Osteocyte (in vitro differentiated cells): ENCODE data around the gene RBM45. TPM values are rescaled to one million over a fixed set of nuclear protein-coding genes. Genes with fewer than 3 reads are reported as not detected.

Experiments
- DNase-seq: peaks from one replicate; pipeline ENCODE4 v3.0.0; 2021; ENCODE audit warnings: mixed read lengths; ENCODE audit not compliant: unreplicated experiment; ENCODE audit errors: extremely low spot score
- H3K27ac Mint-ChIP-seq: one replicate; pipeline ENCODE4 v1.8.0; 2021; ENCODE audit warnings: mild to moderate bottlenecking, mixed read lengths; ENCODE audit not compliant: unreplicated experiment
- H3K27me3 Mint-ChIP-seq: one replicate; pipeline ENCODE4 v1.8.0; 2021; ENCODE audit warnings: mixed read lengths; ENCODE audit not compliant: unreplicated experiment
- H3K36me3 Mint-ChIP-seq: one replicate; pipeline ENCODE4 v1.8.0; 2021; ENCODE audit warnings: mixed read lengths; ENCODE audit not compliant: unreplicated experiment
- H3K4me1 Mint-ChIP-seq: one replicate; pipeline ENCODE4 v1.8.0; 2021; ENCODE audit warnings: mixed read lengths; ENCODE audit not compliant: unreplicated experiment
- H3K4me3 Mint-ChIP-seq: one replicate; pipeline ENCODE4 v1.8.0; 2021; ENCODE audit warnings: mild to moderate bottlenecking, moderate library complexity, mixed read lengths; ENCODE audit not compliant: unreplicated experiment
- H3K9me3 Mint-ChIP-seq: one replicate; pipeline ENCODE4 v1.8.0; 2021; ENCODE audit warnings: mixed read lengths; ENCODE audit not compliant: unreplicated experiment
- total RNA-seq: library from RNA; stranded (reverse); gene quantifications from 2 replicates; pipeline ENCODE4 v1.2.1, GENCODE V29; 2021
- TF ChIP-seq, protein P1 (sequence below): fragments of 200-600 bp; sonication (generic); IDR thresholded peaks from 2 replicates; pipeline ENCODE4 v1.5.0; 2021; ENCODE audit warnings: antibody characterized with exemption, mild to moderate bottlenecking, moderate library complexity

The RBM45 gene
- total RNA-seq, 1 donor from 2014 or later: 12.9 TPM

GRCh38 chr2:178173657-178174056, 61.4 kb downstream of the RBM45 start:
- Mint-ChIP-seq H3K27ac (no peak overlapping the region), H3K4me3 (no peak overlapping the region)
- TF ChIP-seq, protein P1, sequence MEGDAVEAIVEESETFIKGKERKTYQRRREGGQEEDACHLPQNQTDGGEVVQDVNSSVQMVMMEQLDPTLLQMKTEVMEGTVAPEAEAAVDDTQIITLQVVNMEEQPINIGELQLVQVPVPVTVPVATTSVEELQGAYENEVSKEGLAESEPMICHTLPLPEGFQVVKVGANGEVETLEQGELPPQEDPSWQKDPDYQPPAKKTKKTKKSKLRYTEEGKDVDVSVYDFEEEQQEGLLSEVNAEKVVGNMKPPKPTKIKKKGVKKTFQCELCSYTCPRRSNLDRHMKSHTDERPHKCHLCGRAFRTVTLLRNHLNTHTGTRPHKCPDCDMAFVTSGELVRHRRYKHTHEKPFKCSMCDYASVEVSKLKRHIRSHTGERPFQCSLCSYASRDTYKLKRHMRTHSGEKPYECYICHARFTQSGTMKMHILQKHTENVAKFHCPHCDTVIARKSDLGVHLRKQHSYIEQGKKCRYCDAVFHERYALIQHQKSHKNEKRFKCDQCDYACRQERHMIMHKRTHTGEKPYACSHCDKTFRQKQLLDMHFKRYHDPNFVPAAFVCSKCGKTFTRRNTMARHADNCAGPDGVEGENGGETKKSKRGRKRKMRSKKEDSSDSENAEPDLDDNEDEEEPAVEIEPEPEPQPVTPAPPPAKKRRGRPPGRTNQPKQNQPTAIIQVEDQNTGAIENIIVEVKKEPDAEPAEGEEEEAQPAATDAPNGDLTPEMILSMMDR: no peak

DNA sequence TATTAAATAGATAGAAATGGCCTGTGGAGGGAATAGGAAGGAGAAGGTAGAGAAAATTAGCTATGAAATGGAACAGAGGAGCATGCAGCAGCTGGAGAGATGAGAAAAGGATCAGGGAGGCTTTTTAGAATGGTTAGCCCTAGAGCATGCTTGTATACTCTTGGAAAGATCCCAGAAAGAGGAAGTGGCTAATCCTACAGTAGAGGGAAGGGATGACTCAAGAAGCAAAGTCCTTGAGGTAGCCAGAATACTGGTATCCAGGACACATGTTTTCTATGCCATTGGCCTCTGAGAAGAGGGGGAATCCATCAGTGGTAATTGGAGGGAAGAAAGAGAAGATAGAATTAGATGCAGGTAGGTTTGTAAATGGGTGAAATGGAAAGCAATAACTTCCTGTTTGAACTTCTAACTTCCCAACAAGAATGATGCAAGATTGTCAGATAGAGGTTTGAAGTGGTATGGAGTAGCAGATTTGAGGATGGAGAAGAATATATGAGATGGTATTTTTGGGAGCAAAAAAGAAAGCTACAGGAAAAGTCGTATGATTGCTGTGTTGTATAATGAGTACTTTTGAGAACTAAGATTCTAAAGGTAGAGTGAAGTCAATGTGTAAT, 64.9 kb downstream of the RBM45 start:
- no peaks in the 10 kb centered on the region for H3K9me3 Mint-ChIP-seq
- H3K27ac Mint-ChIP-seq: no peak overlapping the region
- DNase-seq: no peak
- H3K27me3 Mint-ChIP-seq: peaks cover 3% of the 10 kb centered on the region
- no peaks in the 10 kb centered on the region for H3K36me3 Mint-ChIP-seq
- H3K4me1 Mint-ChIP-seq: no peaks in the 10 kb centered on the region
- TF ChIP-seq, protein P1: no peak
- no peak overlapping the region for H3K4me3 Mint-ChIP-seq

More at GRCh38 chr2:178173657-178174056, 61.4 kb downstream of the RBM45 start:
- Mint-ChIP-seq H3K36me3 (no peaks in the 10 kb centered on the region), H3K4me1 (no peaks in the 10 kb centered on the region), H3K27me3 (peaks cover 3% of the 10 kb centered on the region), H3K9me3 (no peaks in the 10 kb centered on the region)
- DNase-seq: no peak

Other genes with a start within 250 kb of the RBM45 start
- gene PDE11A, start 39.7 kb upstream of the RBM45 start, total RNA-seq: 0.05 TPM in 1 of 2 replicates, not detected in the other
- 3.7 and 3.9 TPM in 2 replicates for gene OSBPL6, start 82.1 kb downstream of the RBM45 start, total RNA-seq